ENCODE results near the gene HSDL2. TPM values are rescaled to one million over a fixed set of nuclear protein-coding genes. Genes with fewer than 3 reads are reported as not detected.
A peak's percentile ranks its signal among the peaks of the same experiment; 100 is the strongest.

The HSDL2 gene
- 35.7 and 47.0 TPM in 2 replicates for polyA plus RNA-seq (2011; rRNA removed)
- polyA minus RNA-seq (2011; rRNA and poly(A)+ RNA removed): 32.5 and 60.0 TPM in 2 replicates

- CTCF ChIA-PET: interaction anchor here (0.7 to 2.0 kb wide), 8 partner anchors 18 to 621 kb away, joined by 3 to 17 read pairs (median 5); partner anchors contain the start of gene INIP
- peak within 1 kb of the TSS; percentile 97 for H3K27ac ChIP-seq (ENCODE audit: low read depth, low read length)
- TF ChIP-seq CTCF (IDR thresholded peaks at IDR 0.05; ENCODE audit: low read depth, low read length): no peak
- no peaks in the 10 kb centered on the region for H3K27me3 ChIP-seq (ENCODE audit: control insufficient read depth, insufficient read depth, low read length)
- POLR2A ChIA-PET: interaction anchor here (0.6 to 2.3 kb wide), 11 partner anchors 47 to 749 kb away, joined by 3 to 15 read pairs (median 3); partner anchors contain the start of genes DNAJC25 and PTBP3
- DNase-seq (ENCODE audit: low read depth, low spot score): no peak
- H3K9me3 ChIP-seq (ENCODE audit: control insufficient read depth, insufficient read depth, low read length): no peaks in the 10 kb centered on the region
- H3K4me3 ChIP-seq (ENCODE audit: low read depth, low read length): peak within 1 kb of the TSS; percentile 91
These were observed at the start of gene HSDL2 for GRCh38 chr9:112380102-112380824. Gene HSDL2, plus strand, starts transcription at chr9:112380108. Its CDS starts 56 bp downstream, at chr9:112380164.

- ChIA-PET POLR2A (no interaction called here), CTCF (no interaction called here)
- H3K4me3 ChIP-seq (ENCODE audit: low read depth, low read length): peak overlapping the region; percentile 81
- H3K27ac ChIP-seq (ENCODE audit: low read depth, low read length): no peak overlapping the region
- no peak for TF ChIP-seq CTCF (IDR thresholded peaks at IDR 0.05; ENCODE audit: low read depth, low read length)
- DNase-seq (ENCODE audit: low read depth, low spot score): no peak
- H3K9me3 ChIP-seq (ENCODE audit: control insufficient read depth, insufficient read depth, low read length): no peaks in the 10 kb centered on the region
- H3K27me3 ChIP-seq (ENCODE audit: control insufficient read depth, insufficient read depth, low read length): no peaks in the 10 kb centered on the region
These were observed 48.3 kb upstream of the HSDL2 start for GRCh38 chr9:112331674-112331952.

DNA sequence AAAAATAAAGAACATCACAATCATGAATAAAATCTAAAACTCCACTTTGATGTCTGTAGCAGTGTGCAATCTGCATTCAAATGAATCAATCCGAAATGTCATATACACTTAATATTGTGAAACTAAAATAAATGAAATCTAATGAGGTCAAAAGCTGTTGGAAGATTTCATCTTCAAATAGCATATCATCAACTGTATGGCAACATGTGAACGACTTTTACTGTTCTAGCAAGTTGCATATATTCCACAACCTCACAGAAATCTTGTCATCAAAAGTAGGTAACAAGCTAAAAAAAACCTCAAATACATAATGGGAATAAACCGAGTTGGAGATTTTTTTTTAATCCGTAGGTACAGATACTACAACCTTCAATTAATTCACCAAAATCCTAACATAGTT is 47.7 kb upstream of the HSDL2 start:
- Histone ChIP-seq H3K27ac (ENCODE audit: low read depth, low read length) (no peak overlapping the region), H3K4me3 (ENCODE audit: low read depth, low read length) (peak overlapping the region; percentile 81), H3K9me3 (ENCODE audit: control insufficient read depth, insufficient read depth, low read length) (no peaks in the 10 kb centered on the region), H3K27me3 (ENCODE audit: control insufficient read depth, insufficient read depth, low read length) (no peaks in the 10 kb centered on the region)
- ChIA-PET CTCF (interaction anchor here (0.9 kb wide), 1 partner anchor 234 kb away, joined by 3 read pairs; no protein-coding TSS in a partner anchor), POLR2A (no interaction called here)
- no peak for TF ChIP-seq CTCF (IDR thresholded peaks at IDR 0.05; ENCODE audit: low read depth, low read length)
- no peak for DNase-seq (ENCODE audit: low read depth, low spot score)

- DNase-seq (ENCODE audit: low read depth, low spot score): no peak
- Histone ChIP-seq H3K27ac (ENCODE audit: low read depth, low read length) (peak overlapping the region; percentile 59), H3K27me3 (ENCODE audit: control insufficient read depth, insufficient read depth, low read length) (no peaks in the 10 kb centered on the region), H3K9me3 (ENCODE audit: control insufficient read depth, insufficient read depth, low read length) (no peaks in the 10 kb centered on the region), H3K4me3 (ENCODE audit: low read depth, low read length) (peak overlapping the region; percentile 81)
- TF ChIP-seq CTCF (IDR thresholded peaks at IDR 0.05; ENCODE audit: low read depth, low read length): peak; percentile 31
- POLR2A ChIA-PET: interaction anchor here (0.6 to 1.8 kb wide), 4 partner anchors 15 to 236 kb away, joined by 3 to 15 read pairs (median 4); partner anchors contain the start of gene HSDL2
- CTCF ChIA-PET: interaction anchor here (0.9 kb wide), 1 partner anchor 234 kb away, joined by 3 read pairs; no protein-coding TSS in a partner anchor
These were observed 47.3 kb upstream of the HSDL2 start for GRCh38 chr9:112332674-112332976.

- TF ChIP-seq CTCF (IDR thresholded peaks at IDR 0.05; ENCODE audit: low read depth, low read length): no peak
- DNase-seq (ENCODE audit: low read depth, low spot score): peak; percentile 24
- Histone ChIP-seq H3K9me3 (ENCODE audit: control insufficient read depth, insufficient read depth, low read length) (no peaks in the 10 kb centered on the region), H3K27ac (ENCODE audit: low read depth, low read length) (peak within 1 kb of the TSS; percentile 90), H3K27me3 (ENCODE audit: control insufficient read depth, insufficient read depth, low read length) (no peaks in the 10 kb centered on the region), H3K4me3 (ENCODE audit: low read depth, low read length) (peak within 1 kb of the TSS; percentile 81)
- POLR2A ChIA-PET: interaction anchor here (0.5 to 1.8 kb wide), 6 partner anchors 15 to 237 kb away, joined by 3 to 15 read pairs (median 4); partner anchors contain the start of gene HSDL2
- CTCF ChIA-PET: interaction anchor here (0.6 to 1.2 kb wide), 10 partner anchors 11 to 384 kb away, joined by 3 to 7 read pairs (median 3); no protein-coding TSS in a partner anchor
These were observed 46.8 kb upstream of the HSDL2 start, which contains the start of gene PTBP3 for GRCh38 chr9:112332977-112333638. Gene PTBP3, minus strand, starts transcription at chr9:112333619. Its CDS starts 35,754 bp downstream, at chr9:112297865.

All from AG04450 (cell line).